ENCODE data around the gene DENND4B.
"Not testable (repeated sequence)": the region's sequence is repeated elsewhere in the genome, so short reads cannot be mapped to it uniquely, and the experiment has no call there.

DENND4B gene, protein sequence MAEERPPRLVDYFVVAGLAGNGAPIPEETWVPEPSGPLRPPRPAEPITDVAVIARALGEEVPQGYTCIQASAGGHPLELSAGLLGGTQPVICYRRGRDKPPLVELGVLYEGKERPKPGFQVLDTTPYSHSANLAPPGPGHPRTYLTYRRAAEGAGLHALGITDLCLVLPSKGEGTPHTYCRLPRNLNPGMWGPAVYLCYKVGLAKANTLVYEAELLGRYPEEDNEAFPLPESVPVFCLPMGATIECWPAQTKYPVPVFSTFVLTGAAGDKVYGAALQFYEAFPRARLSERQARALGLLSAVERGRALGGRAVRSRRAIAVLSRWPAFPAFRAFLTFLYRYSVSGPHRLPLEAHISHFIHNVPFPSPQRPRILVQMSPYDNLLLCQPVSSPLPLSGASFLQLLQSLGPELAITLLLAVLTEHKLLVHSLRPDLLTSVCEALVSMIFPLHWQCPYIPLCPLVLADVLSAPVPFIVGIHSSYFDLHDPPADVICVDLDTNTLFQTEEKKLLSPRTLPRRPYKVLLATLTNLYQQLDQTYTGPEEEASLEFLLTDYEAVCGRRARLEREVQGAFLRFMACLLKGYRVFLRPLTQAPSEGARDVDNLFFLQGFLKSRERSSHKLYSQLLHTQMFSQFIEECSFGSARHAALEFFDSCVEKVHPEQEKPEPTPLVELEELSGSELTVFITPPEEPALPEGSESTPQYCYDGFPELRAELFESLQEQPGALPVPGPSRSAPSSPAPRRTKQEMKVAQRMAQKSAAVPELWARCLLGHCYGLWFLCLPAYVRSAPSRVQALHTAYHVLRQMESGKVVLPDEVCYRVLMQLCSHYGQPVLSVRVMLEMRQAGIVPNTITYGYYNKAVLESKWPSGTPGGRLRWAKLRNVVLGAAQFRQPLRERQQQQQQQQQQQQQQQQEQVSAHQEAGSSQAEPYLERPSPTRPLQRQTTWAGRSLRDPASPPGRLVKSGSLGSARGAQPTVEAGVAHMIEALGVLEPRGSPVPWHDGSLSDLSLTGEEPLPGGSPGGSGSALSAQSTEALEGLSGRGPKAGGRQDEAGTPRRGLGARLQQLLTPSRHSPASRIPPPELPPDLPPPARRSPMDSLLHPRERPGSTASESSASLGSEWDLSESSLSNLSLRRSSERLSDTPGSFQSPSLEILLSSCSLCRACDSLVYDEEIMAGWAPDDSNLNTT (N-terminal part only)

GRCh38 chr1:153946622-153947241 is at the start of gene DENND4B:
TSS of gene DENND4B (minus strand) at chr1:153946718. CDS start at chr1:153944374, 2,344 bp downstream.
- peak; percentile 72 to 84 for DNase-seq

DNA sequence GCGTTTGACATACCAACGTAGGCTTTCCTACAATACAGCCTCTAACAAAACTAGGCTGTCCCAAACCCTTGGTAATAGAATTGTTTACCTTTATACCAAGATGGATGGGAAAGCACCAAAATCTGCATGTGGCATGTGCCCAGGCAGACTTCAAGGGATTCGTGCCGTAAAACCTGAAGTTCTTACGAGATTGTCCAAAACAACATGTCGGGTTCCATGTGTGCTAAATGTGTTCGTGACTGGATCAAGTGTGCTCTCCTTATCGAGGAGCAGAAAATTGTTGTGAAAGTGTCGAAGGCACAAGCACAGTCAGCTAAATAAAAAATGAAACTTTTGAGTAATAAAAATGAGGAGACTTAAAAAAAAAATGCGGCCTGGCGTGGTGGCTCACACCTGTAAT is 49.1 kb upstream of the DENND4B start:
- DNase-seq = no peak

DNA sequence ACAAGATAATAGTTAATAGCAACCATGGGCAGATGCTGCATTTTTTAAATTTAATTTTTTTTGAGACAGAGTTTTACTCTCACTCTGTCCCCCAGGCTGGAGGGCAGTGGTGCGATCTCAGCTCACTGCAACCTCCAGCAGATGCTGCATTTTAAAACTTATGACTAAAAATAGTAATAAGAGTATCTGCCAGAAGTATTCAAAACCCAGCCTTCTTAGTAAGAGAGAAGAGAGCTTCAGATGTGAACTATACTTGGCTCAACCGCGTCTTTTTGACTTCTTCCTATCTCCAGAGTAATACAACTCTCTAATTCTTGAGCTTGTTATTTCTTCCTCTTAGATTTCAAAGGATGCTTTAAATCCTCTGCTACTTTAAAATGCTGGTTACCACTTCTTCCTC is 48.7 kb upstream of the DENND4B start:
- no peak for DNase-seq

GRCh38 chr1:153991806-153992205 is 45.3 kb upstream of the DENND4B start:
- no peak for DNase-seq

- DNase-seq = no peak
These were observed 44.7 kb upstream of the DENND4B start for GRCh38 chr1:153991151-153991630.

- DNase-seq = peak; percentile 97 to 99
These were observed 44.1 kb upstream of the DENND4B start, which contains the start of gene RPS27 for GRCh38 chr1:153990468-153991150. TSS of gene RPS27 (plus strand) at chr1:153990762. CDS start at chr1:153990797, 35 bp downstream.

- DNase-seq = no peak
These were observed 41.1 kb upstream of the DENND4B start for GRCh38 chr1:153987621-153988020.

GRCh38 chr1:153985941-153986761 is 39.6 kb upstream of the DENND4B start, which contains the start of gene RAB13:
TSS of gene RAB13 (minus strand) at chr1:153986339. CDS start at chr1:153986236, 103 bp downstream.
- no peak for DNase-seq

DNA sequence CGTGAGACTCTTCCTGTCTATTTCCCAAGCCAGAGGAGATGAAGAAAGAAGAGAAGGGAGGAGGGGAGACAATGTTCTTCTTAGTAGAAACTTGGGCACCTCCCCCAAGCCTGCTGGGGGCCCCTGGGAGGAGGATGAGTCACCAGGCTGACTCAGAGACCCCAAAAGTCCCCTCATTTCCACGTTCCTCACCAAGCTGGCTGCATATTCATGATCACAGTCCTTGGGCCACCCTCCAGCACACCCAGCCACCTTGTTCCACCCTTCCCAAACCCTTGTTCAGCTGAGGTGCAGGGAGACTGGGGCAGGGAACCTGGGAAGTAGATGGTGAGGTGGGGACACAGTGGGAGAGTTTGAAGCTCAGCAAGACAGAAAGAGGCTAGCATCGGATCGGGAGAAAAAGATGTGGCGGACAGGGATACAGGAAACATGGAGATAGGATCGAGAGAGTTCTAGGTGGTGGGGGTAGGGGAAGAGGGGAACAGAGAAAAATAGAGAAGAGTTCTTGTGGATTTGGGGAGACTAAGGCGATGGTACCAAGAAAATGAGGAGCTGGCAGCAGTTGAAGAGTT is 38.9 kb upstream of the DENND4B start:
- no peak for DNase-seq

DNA sequence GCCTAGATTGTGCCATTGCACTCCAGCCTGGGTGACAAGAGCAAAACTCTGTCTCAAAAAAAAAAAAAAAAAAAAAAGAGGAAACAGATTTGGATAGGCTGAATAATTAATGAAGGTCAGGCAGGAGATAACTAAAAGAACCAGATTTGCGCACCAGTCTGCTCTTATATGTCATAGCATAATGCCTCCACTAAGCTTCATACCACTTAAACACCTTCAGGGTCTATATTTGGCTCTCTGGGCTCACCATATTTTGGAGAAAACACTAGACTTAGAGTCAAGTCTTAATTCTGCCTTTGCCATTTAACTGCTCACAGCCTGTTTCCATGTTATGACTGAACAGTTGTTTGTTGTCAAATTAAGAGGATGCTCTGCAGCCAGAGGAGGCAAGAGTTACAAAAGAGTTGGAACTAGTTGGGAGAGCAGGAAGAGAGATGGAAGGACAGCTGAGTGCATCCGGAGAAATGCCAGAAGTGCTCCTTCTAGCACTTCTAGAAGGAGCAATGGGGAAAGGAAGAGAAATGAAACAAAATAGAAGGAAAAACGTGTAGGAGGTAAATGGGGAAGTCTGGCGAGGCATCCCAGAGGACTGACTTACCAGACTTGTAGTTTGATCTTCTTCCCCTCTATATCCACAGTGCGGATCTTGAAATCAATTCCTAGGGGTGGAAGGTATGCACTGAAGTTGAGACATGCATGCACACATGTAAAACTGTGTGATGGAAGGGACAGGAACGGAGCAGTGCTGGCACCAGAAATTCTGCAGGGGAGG is 37.8 kb upstream of the DENND4B start:
- DNase-seq = no peak

DNA sequence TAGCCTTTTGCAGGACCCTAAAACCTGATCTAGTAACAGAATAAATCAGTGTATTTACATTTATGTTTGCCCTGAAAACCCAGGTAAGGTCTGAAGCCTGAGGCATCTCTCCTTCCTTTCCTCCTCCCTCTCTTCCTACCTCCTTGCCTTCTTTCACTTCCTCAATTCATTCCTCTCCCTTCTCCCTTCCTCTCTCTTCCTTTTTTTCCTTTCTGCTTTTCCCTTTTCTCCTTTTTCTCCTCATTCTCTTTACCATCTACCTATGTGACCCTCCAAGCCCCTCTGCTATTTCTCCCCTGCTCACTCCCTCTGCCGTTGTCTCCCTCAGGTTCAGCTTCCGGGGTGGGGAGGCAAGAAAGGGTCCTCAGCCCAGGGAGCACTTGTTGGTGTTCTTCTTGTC is 35.2 kb upstream of the DENND4B start:
- DNase-seq = not testable (repeated sequence)

- not testable (repeated sequence) for DNase-seq
These were observed 32.6 kb upstream of the DENND4B start for GRCh38 chr1:153979091-153979490.

DNA sequence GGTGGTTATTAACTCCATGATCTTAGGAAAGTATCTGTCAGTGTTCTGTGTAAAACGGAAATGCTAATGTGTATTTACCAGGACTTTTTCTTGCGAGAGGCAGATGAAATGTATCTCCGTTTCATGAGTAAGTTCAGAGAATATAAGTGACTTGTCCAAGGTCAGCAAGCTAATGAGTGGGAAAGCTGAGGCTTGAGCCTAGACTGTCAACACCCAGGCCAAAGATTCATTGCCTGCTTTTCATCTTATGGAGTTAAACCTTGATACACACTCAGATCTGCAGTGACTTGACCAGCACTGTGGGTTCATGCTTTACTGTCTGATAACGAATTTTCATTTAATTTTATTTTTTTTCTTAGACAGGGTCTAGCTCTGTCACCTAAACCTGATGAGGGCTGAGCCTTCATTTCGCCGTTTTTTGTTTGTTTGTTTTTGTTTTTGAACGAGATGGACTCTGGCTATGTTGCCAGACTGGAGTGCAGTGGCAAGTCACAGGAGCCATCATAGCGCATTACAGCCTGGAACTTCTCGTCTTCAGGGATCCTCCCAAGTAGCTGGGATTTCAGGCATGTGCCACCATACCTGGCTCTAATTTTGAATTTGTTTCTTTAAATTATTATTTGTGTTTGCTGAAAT is 31.9 kb upstream of the DENND4B start:
- no peak for DNase-seq

DNA sequence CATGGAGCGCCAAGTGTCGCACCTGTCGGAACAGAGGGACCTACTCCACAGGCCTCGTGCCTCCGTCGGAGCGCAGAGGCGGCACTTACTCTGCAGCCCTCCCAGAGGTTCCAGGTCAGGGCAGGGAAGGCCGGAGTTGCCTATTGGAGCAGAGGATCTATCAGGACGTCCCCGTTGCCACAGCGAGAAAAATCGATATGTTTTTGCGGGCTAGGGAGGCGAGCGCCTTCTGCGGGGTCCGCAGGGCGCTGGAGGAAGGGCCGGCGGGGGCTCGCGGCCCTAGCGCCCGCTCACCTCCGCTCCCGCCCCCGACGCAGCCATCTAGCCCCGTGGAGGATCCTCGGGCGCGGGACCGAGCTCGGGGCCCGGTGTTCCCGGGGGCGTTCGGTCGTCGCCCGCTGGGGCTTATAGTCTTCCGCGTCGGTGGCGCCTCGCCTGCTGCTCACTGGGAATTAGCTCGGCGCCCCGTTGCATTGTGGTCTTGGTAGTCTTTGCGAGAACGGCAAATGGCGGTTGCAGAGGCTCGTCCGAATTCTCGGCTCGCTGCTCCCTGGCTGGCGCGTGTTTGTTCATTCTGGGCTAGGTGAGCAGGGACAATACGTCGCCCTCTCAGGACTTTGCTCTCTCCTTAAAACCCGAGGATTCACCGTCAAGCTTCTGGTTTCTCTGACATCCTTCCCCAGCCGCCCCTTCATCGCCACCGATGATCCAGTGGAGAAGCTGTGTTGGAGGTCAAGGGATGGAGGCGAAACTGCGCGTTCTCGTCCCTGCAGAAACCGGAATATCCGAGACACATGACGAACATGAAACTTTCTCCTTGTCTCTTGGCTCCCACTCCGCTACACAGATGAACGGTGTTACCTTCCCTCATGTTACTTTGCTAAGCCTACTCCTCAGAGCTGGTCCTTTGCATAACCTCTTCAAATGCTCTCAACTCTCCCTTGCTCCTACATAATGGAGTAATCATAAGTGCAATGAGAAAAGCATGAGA is 31.0 kb upstream of the DENND4B start, which contains the start of gene JTB:
JTB (minus strand) TSS at position 425 of the 991 bp plus-strand sequence; CDS start at position 3, 422 bp downstream.
- DNase-seq = peak; percentile 91 to 94

DNA sequence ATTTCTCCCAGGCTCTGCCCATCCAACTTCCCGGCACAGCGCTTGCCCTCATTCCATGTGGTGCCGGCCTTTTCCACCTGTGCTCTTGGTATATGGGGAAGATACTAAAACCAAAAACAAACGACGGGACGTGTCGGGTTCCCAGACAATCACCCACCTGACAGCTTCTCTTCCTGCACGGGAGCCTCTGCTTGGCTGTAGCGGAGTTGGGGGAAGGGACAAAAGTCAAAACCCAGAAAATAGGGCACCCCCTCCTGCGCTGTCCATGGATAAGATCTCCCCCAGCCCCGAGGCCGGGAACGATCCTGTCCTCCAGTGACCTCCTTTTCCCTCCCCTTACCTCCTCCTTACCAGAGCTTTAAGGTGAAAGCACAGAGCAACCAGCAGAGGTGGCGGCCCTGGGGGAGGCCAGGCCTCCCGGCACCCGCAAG is 30.3 kb upstream of the DENND4B start:
- no peak for DNase-seq

- no peak for DNase-seq
These were observed 27.0 kb upstream of the DENND4B start for GRCh38 chr1:153973525-153973924.

- no peak for DNase-seq
These were observed 26.6 kb upstream of the DENND4B start for GRCh38 chr1:153973071-153973470.
